HepG2 (cell line): Measurements from ENCODE around the gene HEMK1. TPM values are rescaled to one million over a fixed set of nuclear protein-coding genes. Genes with fewer than 3 reads are reported as not detected.

ENCODE experiments used
- ATAC-seq: fragments of 200-7000 bp; cut with Tn5 transposase; 3 replicates; pipeline ENCODE4 v1.9.1; 2020; ENCODE audit warnings: mild to moderate bottlenecking, moderate library complexity
- BruUV-seq: library from RNA; stranded (reverse); fragments of 400-500 nt; replicated peaks from 2 replicates; lab custom pipeline; 2021; lab: Mats Ljungman, UMichigan
- CTCF ChIA-PET: fragments of 300-600 bp; formaldehyde crosslinking; extraction: SDS; loops from one replicate; lab custom pipeline; 2021; ENCODE audit warnings: low total read pairs, inconsistent platforms, low intra/inter-chr PET ratio; lab: Yijun Ruan, JAX
- POLR2A ChIA-PET: fragments of 350-600 bp; sonication (Branson Sonifier 250); formaldehyde crosslinking; loops from one replicate; lab custom pipeline; 2020; ENCODE audit warnings: antibody characterized with exemption, inconsistent platforms; lab: Yijun Ruan, JAX
- DNase-seq: peaks from one replicate; pipeline ENCODE4 v3.0.0-alpha.2; 2015; ENCODE audit warnings: low spot score
- FAIRE-seq: peaks from 3 replicates; lab custom pipeline; 2011; peaks lifted over from hg19 to GRCh38; lab: Jason Lieb, UNC
- H2AFZ ChIP-seq: one replicate; pipeline ENCODE4 v1.6.1; 2011; ENCODE audit warnings: low read length, inconsistent platforms
- H3K27ac ChIP-seq: fragments of 300-600 bp; 3 replicates; pipeline ENCODE4 v1.8.0; 2011; ENCODE audit warnings: mixed run types, mild to moderate bottlenecking, mixed read lengths, low read length, inconsistent platforms; ENCODE audit not compliant: insufficient read depth; ENCODE audit errors: extremely low read length
- H3K27me3 ChIP-seq, 2 experiments: fragments of 200-600 bp in 1 of 2; 2 replicates in 1 of 2; 3 replicates in 1 of 2; pipeline versions ENCODE4 v1.6.0 to v1.8.0; 2011; ENCODE audit warnings: low read length in 2 of 2, mild to moderate bottlenecking in 2 of 2, moderate library complexity in 2 of 2, inconsistent platforms in 1 of 2; ENCODE audit not compliant: insufficient read depth in 2 of 2, control insufficient read depth in 1 of 2
- H3K36me3 ChIP-seq, 2 experiments: fragments of 200-600 bp in 1 of 2; replicated peaks in 1 of 2; 2 replicates in 1 of 2; 3 replicates in 1 of 2; pipeline versions ENCODE4 v1.5.1 to v1.8.0; 2011; ENCODE audit warnings: low read length in 2 of 2, inconsistent platforms in 1 of 2; ENCODE audit not compliant: insufficient read depth in 2 of 2, control insufficient read depth in 1 of 2
- H3K4me1 ChIP-seq: 2 replicates; pipeline ENCODE4 v1.5.1; 2012; ENCODE audit warnings: low read length, inconsistent platforms; ENCODE audit not compliant: insufficient read depth
- H3K4me2 ChIP-seq: 2 replicates; pipeline ENCODE4 v1.6.0; 2011; ENCODE audit warnings: low read depth, low read length, inconsistent platforms
- H3K4me3 ChIP-seq, 3 experiments: fragments of 200-600 bp in 1 of 3; sonication (generic), shearing (Covaris generic) in 1 of 3; replicated peaks in 1 of 3; 2 replicates each; pipeline ENCODE4 v1.5.1; 2011 to 2016; ENCODE audit warnings: low read length in 3 of 3, inconsistent platforms in 2 of 3, low read depth in 2 of 3, mild to moderate bottlenecking in 2 of 3, control low read depth in 1 of 3, mixed read lengths in 1 of 3; ENCODE audit not compliant: insufficient read depth in 1 of 3
- H3K79me2 ChIP-seq: one replicate; pipeline ENCODE4 v1.6.1; 2011; ENCODE audit warnings: low read length, inconsistent platforms; ENCODE audit not compliant: insufficient read depth
- H3K9ac ChIP-seq: 2 replicates; pipeline ENCODE4 v1.6.0; 2011; ENCODE audit warnings: mild to moderate bottlenecking, low read depth, low read length, inconsistent platforms; ENCODE audit not compliant: insufficient read depth
- H3K9me3 ChIP-seq: 2 replicates; pipeline ENCODE4 v1.5.1; 2012; ENCODE audit warnings: mild to moderate bottlenecking, low read length
- H4K20me1 ChIP-seq: 2 replicates; pipeline ENCODE4 v1.6.0; 2011; ENCODE audit warnings: inconsistent platforms, mild to moderate bottlenecking, low read length, moderate library complexity; ENCODE audit not compliant: insufficient read depth
- ADNP ChIP-seq: sonication (generic); formaldehyde crosslinking; IDR thresholded peaks from 2 replicates; pipeline ENCODE4 v1.4.0; 2020; ENCODE audit warnings: missing genetic modification reagents
- ARID2 ChIP-seq: sonication (generic); formaldehyde crosslinking; IDR thresholded peaks from 2 replicates; pipeline ENCODE4 v1.8.1; 2022; ENCODE audit warnings: mild to moderate bottlenecking, missing genetic modification reagents, borderline replicate concordance
- ATF2 ChIP-seq: sonication (generic); formaldehyde crosslinking; IDR thresholded peaks from 2 replicates; pipeline ENCODE4 v1.4.0; 2020; ENCODE audit warnings: missing genetic modification reagents
- ELF1 ChIP-seq: sonication (generic); formaldehyde crosslinking; IDR thresholded peaks from 2 replicates; pipeline ENCODE4 v1.4.0; 2020; ENCODE audit warnings: missing genetic modification reagents
- HINFP ChIP-seq: sonication (generic); formaldehyde crosslinking; IDR thresholded peaks from 2 replicates; pipeline ENCODE4 v1.4.0; 2020; ENCODE audit warnings: low read depth, mild to moderate bottlenecking, missing genetic modification reagents
- MED1 ChIP-seq: sonication (generic); formaldehyde crosslinking; IDR thresholded peaks from 2 replicates; pipeline ENCODE4 v1.4.0; 2020; ENCODE audit warnings: missing genetic modification reagents
- MXD4 ChIP-seq: IDR thresholded peaks from 2 replicates; pipeline ENCODE4 v1.6.1; 2016; ENCODE audit warnings: mild to moderate bottlenecking, missing biosample characterization, missing genetic modification reagents
- NFKB2 ChIP-seq: sonication (generic); formaldehyde crosslinking; IDR thresholded peaks from 2 replicates; pipeline ENCODE4 v1.4.0; 2020; ENCODE audit warnings: missing genetic modification reagents, borderline replicate concordance
- PCBP1 ChIP-seq: fragments of 200-400 bp; formaldehyde crosslinking; IDR thresholded peaks from 2 replicates; pipeline ENCODE4 v1.6.1; 2017; ENCODE audit warnings: mild to moderate bottlenecking, low read depth, low read length, borderline replicate concordance
- RARA ChIP-seq: IDR thresholded peaks from 2 replicates; pipeline ENCODE4 v1.6.1; 2016; ENCODE audit warnings: missing genetic modification reagents, missing compliant biosample characterization
- REST ChIP-seq, 2 experiments: IDR thresholded peaks; 2 replicates each; pipeline ENCODE4 v1.6.1; 2011 to 2012; ENCODE audit warnings: low read length in 2 of 2, borderline replicate concordance in 1 of 2, low read depth in 1 of 2, mild to moderate bottlenecking in 1 of 2, moderate library complexity in 1 of 2
- RXRA ChIP-seq: sonication (generic); formaldehyde crosslinking; IDR thresholded peaks from 2 replicates; pipeline ENCODE4 v1.5.1; 2020; ENCODE audit warnings: missing genetic modification reagents
- SOX13 ChIP-seq, 3 experiments: fragments of 450-650 bp in 1 of 3; sonication (generic) in 1 of 3; formaldehyde crosslinking in 1 of 3; IDR thresholded peaks in 2 of 3; conservative IDR thresholded peaks in 1 of 3; 2 replicates each; pipeline versions ENCODE4 v1.5.0 to v1.6.1; 2016 to 2020; ENCODE audit warnings: antibody characterized with exemption in 1 of 3, mild to moderate bottlenecking in 1 of 3, missing compliant biosample characterization in 1 of 3, missing genetic modification reagents in 1 of 3, moderate library complexity in 1 of 3
- TEAD3 ChIP-seq: optimal IDR thresholded peaks from 2 replicates; pipeline ENCODE3; 2016; ENCODE audit warnings: borderline replicate concordance
- ZBTB42 ChIP-seq: sonication (generic); formaldehyde crosslinking; IDR thresholded peaks from 2 replicates; pipeline ENCODE4 v1.5.0; 2020; ENCODE audit warnings: mild to moderate bottlenecking, missing genetic modification reagents
- ZNF557 ChIP-seq: sonication (generic); formaldehyde crosslinking; IDR thresholded peaks from 2 replicates; pipeline ENCODE4 v1.4.0; 2020; ENCODE audit warnings: missing genetic modification reagents
- ZNF792 ChIP-seq: IDR thresholded peaks from 2 replicates; pipeline ENCODE4 v1.6.1; 2016
- WGBS: methylation state at CpG from one replicate; pipeline ENCODE4 v1.1.6; 2017; ENCODE audit warnings: low lambda C conversion rate; 5-methylcytosine and 5-hydroxymethylcytosine counted together
- in situ Hi-C: cut with HindIII; loops from 2 replicates; pipeline ENCODE4 v1.10.0; 2017; ENCODE audit warnings: low pct_unique_long_range_greater_than_20kb; ENCODE audit not compliant: extremely low pct_ligation_motif_present
- intact Hi-C: fragments of 100-400 bp; cut with micrococcal nuclease; formaldehyde crosslinking; loops from one replicate; pipeline ENCODE4 v1.10.0; 2022; ENCODE audit not compliant: unreplicated experiment
- polyA plus RNA-seq, 8 experiments: library from polyadenylated mRNA; depleted of rRNA in 3 of 8; stranded (reverse) in 7 of 8; unstranded in 1 of 8; fragments of >200 nt; fragmentation: Illumina TruSeq in 4 of 8; extraction: Trizol in 4 of 8; gene quantifications; 2 replicates each; pipeline versions ENCODE4 v1.2.1 to v1.2.3, GENCODE V29; 2011 to 2016; ENCODE audit warnings: low read depth in 4 of 8, missing spikeins in 1 of 8, mixed read lengths in 1 of 8; ENCODE audit not compliant: insufficient read depth in 1 of 8
- total RNA-seq, 5 experiments: library from RNA; depleted of rRNA; stranded (reverse); fragments of >200 nt; fragmentation: Illumina TruSeq; extraction: Trizol; gene quantifications; 2 replicates each; pipeline ENCODE4 v1.2.3, GENCODE V29; 2016; ENCODE audit warnings: low read depth in 1 of 5

HEMK1 gene
- total and polyA plus RNA-seq, 2 of the 13 experiments (the other 11 are each of a cell fraction or from before 2014, with no cell fraction given), result 9.8 to 12.6 TPM

- WGBS, result 3% methylated on average over 4 of the region's 4 CpGs
- peak overlapping the region; percentile 79 for H3K9ac ChIP-seq
- peak overlapping the region; percentile 79 for H3K4me2 ChIP-seq
- ATAC-seq (peak; percentile 80), FAIRE-seq (peak; percentile 91), DNase-seq (peak; percentile 96)
- no peaks in the 10 kb centered on the region for H3K79me2 ChIP-seq
- no peaks in the 10 kb centered on the region; a peak in 1 of 5 replicates for H3K27me3 ChIP-seq
- H3K4me3 ChIP-seq, result peak overlapping the region in 2 of 3 experiments; percentile 21 to 49; a peak in 3 of 6 replicates
- no peak overlapping the region for H2AFZ ChIP-seq
- intact Hi-C loops, result loop anchor here (1.0 to 2.0 kb wide), 2 partner anchors 16 to 22 kb away; partner anchors contain the start of gene CISH
- peaks cover 100% of the 10 kb centered on the region for H3K4me1 ChIP-seq
- ChIA-PET POLR2A (interaction anchor here (0.9 to 5.7 kb wide), 11 partner anchors 8 to 252 kb away, joined by 3 to 176 read pairs (median 7); partner anchors contain the start of genes CISH and HEMK1), CTCF (no interaction called here)
- TSS peak; percentile 62 for BruUV-seq
- no peaks in the 10 kb centered on the region for H3K36me3 ChIP-seq
- no peaks in the 10 kb centered on the region for H3K9me3 ChIP-seq
- peak overlapping the region; percentile 99 for H3K27ac ChIP-seq
- no peaks in the 10 kb centered on the region for H4K20me1 ChIP-seq
- in situ Hi-C loops, result no loop called here
- TF ChIP-seq REST (IDR thresholded peaks at IDR 0.05; ENCODE audit: borderline replicate concordance in 1 of 2, low read depth in 1 of 2, low read length in 2 of 2) (peak in 1 of 2 experiments; percentile 70; a peak in 2 of 4 replicates), RXRA (no peak), ELF1 (CRISPR knock-in tag) (no peak), ADNP (CRISPR knock-in tag) (no peak; the same call in 1 of the 2 replicates), SOX13 (IDR thresholded peaks at IDR 0.05) (no peak), SOX13 (CRISPR knock-in tag; conservative IDR thresholded peaks at IDR 0.05 in 1 of 2, IDR thresholded peaks at IDR 0.05 in 1 of 2) (peak in 1 of 2 experiments; percentile 80; a peak in 2 of 4 replicates), PCBP1 (no peak), MXD4 (0 out of 2 replicates have a peak, but pooled peaks have one; percentile 34), HINFP (peak; percentile 33; the same call in 1 of the 2 replicates), MED1 (CRISPR knock-in tag) (peak; percentile 71), ZNF792 (CRISPR knock-in tag) (peak; percentile 100), ZBTB42 (CRISPR knock-in tag) (no peak), NFKB2 (CRISPR knock-in tag) (0 out of 2 replicates have a peak, but pooled peaks have one; percentile 2), TEAD3 (CRISPR knock-in tag) (peak; percentile 51), RARA (CRISPR knock-in tag) (peak; percentile 58; the same call in 1 of the 2 replicates), ZNF557 (CRISPR knock-in tag) (0 out of 2 replicates have a peak, but pooled peaks have one; percentile 48), ARID2 (CRISPR knock-in tag) (no peak), ATF2 (peak; percentile 72; the same call in 1 of the 2 replicates)
Measured at GRCh38 chr3:50588759-50589433, 19.6 kb downstream of the HEMK1 start.
